NK-92 (cell line): ENCODE results near the gene DNAH3.
"Not testable (repeated sequence)": the region's sequence is repeated elsewhere in the genome, so short reads cannot be mapped to it uniquely, and the experiment has no call there.

Source experiments
- DNase-seq: peaks from one replicate; lab custom pipeline; 2025; ENCODE audit not compliant: unreplicated experiment; lab: John Stamatoyannopoulos, UW

Gene DNAH3

DNA sequence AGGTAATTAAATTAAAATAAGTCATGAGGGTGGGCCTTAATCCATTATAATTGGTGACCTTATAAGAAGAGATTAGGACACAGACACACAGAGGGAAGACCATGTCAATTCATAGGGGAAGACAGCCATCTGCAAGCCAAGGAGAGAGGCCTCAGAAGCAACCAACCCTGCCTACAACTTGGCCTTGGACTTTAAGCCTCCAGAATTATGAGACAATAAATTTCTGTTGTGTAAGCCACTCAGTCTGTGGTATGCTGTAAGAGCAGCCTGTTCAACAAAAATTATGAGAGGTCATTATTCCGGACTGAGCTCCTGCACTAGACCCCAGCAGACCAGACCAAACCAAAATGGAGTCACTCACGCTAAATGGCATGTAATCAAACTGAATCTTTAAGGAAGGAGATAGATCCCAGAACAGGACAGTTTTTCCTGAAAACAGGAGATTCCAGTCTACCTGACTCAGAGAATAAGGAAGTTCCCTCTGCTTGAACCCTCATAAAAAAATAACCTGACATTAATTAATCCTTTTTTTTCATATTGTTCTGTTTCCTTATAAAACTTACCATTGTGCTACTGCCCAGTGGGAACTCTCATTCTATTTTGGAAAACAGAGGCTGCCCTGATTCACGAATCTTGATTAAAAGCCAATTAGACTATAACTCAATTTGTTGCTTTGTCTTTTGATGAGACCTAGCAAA is 74.3 kb downstream of the DNAH3 start:
- no peak for DNase-seq

DNA sequence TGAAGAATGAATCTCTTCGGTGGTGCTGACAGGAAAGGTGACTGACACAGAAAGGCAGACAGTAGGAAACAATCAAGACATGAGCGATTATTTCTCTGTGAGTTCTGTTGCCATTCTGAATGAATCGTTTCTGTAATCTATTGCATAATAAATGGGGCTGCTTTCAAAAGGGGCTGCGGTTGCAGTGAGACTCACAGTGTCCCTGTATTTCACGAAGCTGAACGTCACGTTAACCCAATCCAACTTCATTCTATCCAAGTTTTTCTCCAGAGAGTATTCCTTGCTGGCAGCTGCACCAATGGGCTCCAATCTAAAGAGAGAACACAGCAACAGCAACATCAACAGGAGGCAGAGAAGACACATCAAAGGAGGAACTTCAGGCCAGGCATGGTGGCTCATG is 75.4 kb downstream of the DNAH3 start:
- DNase-seq = no peak

DNA sequence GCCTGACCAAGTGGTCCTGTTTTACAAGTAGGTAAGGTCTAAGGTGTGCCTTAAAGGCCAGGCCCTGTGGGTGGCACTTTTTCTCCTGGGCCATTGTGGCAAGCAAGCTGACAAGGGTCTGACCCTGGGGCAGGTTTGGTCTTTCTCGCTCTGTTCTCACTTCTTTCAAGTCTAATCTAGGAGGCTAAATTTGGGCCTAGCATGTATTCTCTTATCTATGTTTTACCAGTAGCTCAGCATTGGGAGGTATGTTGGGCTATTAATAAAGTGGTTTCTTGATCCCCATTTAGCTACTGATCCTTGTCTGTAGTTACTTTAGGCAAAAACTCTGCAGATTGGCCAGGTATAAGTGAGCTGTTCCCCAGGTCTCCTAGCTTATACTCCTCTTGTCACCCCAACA is 77.7 kb downstream of the DNAH3 start:
- DNase-seq = no peak

DNA sequence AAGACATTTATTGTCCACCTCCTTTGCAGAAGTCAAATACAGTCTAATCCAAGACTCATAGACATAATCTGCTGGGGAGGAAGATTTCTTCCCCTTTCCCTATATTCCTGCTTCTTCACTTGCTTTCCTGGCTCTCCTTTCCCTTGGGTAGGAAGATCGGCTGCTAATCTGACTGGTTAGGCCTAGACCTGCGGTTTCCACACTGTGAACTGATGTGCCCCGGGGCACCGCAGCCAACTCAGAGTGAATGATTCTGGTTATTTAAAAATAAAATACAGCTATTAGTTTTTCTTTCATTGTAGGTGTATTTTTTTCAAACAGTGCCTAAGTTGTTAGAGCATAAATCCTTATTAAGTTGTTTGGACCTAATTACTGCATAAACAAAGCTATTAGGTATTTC is 78.9 kb downstream of the DNAH3 start:
- DNase-seq = no peak

DNA sequence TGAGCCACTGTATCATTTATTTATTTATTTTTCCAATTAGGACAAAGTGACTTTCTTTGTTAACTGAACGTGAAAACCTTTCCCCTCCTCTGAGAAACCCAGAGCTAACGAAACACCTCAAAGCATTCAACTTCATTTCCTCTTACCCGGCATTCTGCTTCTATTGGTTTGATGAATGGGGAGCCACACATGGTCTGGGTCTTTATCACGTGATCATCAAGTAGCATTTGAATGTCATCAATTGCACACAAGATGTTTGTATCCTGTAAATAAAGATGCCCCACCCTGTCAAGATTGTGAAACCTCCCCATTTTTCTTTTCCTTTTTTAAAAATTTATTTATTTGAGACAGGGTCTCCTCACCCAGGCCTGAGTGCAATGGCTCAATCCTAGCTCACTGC is 80.1 kb downstream of the DNAH3 start:
- DNase-seq = no peak

DNA sequence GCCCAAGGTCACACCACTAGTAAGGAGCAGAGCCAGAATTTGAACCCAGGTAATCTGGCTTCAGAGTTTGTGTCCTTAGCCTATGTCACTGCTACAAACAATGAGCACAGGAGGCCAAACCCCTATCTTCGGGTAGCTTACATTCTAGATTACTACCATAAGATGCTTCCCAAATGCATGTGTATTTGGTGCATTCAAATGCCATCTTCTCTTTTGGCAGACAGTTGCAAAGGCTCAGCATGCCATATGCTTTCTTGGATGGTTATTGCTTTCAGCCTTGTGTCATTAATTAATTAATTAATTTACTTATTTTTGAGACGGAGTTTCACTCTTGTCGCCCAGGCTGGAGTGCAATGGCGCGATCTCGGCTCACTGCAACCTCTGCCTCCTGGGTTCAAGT is 80.7 kb downstream of the DNAH3 start:
- no peak for DNase-seq

DNA sequence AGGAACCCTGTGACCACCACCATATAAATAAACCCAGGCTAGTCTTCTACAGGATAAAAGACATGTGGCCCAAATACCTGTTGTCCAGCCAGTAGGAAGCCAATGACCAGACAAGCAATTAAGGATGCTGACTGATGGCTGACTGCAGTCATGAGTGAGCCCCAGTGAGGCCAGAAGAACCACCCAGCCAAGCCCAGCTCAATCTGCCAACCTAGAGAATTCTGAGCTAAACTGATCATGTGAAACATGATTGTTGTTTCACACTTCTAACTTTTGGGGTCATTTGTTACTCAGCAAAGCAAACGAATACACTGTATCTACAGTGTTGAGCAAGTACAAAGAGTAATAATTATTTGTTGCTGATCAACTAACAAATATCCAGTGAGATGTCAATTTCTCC is 86.4 kb downstream of the DNAH3 start:
- DNase-seq = no peak

DNA sequence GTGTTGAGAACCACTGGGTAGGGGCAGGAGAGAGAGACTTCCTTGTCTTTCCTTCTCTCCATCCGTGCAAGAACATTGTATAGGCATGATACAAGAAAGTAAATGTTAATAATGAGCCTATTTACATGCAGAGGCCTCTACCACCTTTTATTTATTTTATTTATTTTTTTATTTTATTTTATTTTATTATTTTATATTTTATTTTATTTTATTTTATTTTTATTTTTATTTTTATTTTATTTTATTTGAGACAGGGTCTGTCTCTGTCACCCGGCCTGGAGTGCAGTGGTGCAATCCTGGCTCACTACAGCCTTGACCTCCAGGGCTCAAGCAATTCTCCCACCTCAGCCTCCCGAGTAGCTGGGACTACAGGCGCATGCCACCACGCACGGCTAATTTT is 87.3 kb downstream of the DNAH3 start:
- DNase-seq = not testable (repeated sequence)

DNA sequence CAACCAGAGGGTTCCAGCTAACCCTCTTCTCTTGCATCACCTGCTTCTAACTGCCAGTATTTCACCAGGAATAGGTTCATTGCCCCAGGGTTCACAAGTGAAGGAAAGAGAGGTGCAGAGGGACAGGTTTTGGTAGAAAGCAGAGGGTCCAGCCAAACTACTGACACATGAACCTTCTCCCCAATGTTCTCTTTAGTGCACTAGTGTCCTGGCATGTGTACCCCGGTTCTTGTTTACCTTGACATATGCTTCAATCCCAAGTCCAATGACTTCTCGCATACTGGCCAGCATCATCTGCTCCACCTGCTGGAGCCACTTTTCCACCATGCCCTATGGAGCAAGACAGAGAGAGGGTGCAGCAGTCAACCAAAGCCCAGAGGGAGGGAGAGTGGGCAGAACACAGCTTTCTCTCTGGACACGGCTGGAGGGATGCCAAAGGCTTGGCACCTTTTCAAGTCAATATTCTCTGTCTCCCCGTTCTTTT is 90.6 kb downstream of the DNAH3 start:
- no peak for DNase-seq

DNA sequence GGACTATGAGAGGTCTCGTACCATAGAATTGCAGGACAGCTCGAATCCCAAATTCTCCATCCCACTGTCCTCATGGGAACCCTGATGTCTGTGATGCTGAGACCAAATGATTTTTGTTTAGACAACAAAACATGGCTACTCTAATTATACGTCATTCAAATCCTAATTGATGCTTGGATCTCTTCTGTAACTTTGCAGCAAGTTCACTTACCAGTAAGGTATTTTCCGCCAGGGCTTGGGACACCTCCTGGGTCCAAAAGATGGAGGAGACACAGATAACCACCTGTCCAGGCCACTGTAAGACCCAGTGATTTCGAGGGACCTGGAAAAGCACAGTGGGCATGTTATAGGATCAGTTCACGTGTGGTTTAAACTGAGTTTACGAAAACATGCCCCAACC is 92.8 kb downstream of the DNAH3 start:
- DNase-seq = no peak

DNA sequence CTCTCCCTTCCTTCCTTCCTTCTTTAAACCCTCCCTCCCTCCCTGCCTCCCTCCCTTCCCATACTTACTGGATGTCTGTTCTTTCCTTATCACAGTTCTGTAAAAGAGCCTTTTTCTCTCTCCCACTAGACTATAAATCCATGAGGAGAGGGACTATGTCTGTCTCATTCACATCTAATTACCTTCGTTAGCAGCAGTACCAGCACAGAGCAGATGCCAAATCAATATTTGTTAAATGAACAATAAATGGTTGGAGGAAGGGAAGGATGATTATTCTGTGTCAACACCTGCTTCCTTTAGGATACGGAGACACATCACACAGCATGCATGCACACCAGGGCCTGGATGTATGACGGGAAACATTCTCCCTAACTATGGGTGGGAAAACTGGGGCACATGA is 94.2 kb downstream of the DNAH3 start:
- no peak for DNase-seq

DNA sequence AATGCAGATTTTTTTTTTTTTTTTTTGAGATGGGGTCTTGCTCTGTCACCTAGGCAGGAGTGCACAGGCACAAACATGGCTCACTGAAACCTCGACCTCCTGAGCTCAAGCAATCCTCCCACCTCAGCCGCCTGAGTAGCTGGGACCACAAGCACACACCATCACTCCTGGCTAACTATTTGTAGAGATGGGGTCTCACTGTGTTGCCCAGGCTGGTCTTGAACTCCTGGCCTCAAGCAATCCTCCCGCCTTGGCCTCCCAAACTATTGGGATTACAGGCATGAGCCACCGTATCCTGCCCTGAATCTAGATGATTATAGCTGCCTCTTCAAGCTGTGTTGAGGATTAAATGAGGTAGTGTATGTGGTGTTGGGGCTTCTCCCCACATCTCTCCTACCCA is 94.9 kb downstream of the DNAH3 start:
- DNase-seq = not testable (repeated sequence)

DNA sequence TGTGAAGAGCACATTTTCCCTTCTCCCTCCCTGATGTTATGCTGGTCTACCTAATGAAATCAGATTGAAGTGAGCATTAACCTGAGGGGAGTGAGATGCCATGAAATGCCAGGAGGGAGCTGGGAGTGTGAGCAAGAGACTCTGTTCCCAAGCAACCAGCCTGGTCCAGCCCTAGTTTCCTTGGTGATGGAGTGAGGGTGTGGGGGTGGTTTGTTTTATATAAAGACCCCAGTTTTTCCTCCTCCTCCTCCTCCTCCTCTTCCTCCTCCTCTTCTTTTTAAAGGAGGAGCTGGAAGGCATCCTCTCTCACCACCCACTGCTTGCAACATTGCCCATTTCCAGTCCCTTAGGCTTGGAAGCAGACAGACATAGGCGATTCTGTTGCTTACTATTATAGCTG is 97.1 kb downstream of the DNAH3 start:
- DNase-seq = no peak

DNA sequence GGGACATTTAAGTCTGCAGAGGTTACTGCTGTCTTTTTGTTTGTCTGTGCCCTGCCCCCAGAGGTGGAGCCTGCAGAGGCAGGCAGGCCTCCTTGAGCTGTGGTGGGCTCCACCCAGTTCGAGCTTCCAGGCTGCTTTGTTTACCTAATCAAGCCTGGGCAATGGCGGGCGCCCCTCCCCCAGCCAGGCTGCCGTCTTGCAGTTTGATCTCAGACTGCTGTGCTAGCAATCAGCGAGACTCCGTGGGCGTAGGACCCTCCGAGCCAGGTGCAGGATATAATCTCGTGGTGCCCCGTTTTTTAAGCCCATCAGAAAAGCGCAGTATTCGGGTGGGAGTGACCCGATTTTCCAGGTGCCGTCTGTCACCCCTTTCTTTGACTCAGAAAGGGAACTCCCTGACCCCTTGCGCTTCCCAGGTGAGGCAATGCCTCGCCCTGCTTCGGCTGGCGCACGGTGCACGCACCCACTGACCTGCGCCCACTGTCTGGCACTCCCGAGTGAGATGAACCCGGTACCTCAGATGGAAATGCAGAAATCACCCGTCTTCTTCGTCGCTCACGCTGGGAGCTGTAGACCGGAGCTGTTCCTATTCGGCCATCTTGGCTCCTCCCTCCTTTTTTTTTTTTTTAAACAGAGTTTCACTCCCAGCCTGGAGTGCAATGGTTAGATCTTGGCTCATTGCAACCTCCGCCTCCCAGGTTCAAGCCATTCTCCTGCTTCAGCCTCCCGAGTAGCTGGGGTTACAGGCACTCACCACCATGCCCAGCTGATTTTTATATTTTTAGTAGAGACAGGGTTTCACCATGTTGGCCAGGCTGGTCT is 102.3 kb downstream of the DNAH3 start:
- not testable (repeated sequence) for DNase-seq

DNA sequence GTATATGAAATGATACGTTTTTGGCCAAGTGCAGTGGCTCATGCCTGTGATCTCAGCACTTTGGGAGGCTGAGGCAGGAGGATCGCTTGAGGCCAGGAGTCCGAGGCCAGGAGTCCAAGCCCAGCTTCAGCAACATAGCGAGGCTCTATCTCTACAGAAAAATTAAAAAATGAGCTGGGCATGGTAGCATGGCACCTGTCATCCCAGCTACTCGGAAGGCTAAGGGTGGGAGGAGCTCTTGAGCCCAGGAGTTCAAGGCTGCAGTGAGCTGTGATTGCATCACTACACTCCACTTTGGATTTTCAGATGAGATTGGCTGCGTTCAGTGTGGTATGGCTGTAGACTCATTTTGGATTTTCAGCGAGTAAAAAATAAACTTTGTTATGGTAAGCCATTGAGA is 112.4 kb downstream of the DNAH3 start:
- no peak for DNase-seq

DNA sequence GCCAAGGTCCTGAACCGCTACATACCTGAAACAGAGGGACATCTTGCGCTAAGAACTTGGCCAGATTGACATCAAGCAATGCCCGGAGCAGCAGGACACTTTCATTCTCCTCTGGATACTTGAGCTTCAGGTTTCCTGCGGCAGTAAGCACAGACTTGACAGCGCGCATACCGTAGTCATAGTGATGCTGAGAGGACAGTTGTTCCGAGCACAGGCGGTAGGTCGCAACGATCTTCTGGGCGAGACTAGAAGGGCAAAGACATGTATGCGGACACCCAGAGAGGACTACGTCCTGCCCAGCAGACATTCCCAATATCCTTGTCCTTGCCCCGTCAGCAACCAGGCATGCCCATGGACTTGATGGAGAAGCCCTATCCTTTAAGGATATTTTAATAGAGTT is 112.9 kb downstream of the DNAH3 start:
- no peak for DNase-seq

DNA sequence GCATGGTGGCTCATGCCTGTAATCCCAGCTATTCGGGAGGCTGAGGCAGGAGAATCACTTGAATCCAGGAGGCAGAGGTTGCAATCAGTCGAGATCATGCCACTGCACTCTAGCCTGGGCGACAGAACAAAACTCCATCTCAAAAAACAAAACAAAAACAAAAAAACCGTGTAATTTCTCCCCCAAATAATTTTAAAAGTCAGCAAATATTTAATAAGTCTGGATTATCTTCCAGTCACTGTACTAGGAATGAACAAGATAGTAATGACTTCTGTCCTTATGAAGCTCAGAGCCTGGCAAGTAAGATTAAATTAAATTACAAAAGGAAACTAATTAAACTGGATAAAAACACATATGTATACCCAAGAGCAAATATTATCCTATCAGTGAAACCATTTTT is 113.5 kb downstream of the DNAH3 start:
- no peak for DNase-seq

DNA sequence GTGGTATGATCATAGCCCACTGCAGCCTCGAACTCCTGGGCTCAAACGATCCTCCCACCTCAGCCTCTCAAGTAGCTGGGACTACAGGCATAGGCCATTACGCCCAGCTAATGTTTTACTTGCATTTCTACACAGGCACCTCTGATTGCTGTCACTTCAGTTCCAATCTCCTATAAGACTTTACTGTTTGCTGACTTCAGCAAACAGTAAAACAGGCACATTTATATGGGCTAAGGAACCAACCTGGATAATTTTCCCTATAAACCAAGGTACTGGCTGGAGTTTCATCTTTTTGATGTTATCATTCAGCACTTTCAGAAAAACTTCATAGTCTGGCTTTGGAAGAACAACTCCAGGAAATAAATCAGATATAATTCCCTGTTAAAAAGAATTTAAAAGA is 114.2 kb downstream of the DNAH3 start:
- DNase-seq = no peak

DNA sequence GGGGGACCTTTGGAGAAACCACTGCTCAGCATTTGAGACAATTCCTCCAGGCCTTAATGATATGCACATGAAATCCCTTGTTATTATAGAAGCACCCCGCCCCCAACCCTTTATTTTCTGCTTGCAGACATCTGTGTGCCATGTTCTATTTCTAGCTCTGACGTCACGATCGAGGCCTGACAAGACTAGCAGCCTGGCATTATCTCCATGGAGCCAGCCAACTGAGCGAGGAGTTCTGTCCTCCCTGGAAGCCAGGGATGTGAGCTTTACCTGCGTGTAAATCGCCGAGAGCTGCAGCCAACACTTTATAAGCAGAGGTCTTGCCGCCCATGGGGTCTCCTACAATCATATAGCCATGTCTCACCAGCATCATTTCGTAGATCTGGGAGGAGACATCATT is 116.9 kb downstream of the DNAH3 start:
- DNase-seq = no peak

DNA sequence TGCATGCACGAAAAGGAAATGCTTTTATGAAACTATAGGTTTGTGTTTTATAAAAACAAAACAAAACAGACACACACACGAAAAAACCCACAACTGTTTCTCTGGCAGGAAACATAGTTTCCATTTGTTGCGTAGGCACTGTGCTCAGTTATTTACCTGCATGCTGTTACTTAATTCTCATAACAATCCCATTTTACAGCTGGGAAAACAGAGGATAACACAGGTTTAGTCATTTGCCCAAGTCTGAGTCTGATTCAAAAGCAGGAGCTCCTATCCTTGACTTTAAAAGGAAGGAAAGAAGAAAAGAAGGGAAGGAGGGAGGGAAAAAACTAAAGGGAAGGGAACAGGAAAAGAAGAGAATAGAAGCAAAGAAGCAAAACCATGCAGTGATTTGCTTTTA is 117.4 kb downstream of the DNAH3 start:
- DNase-seq = no peak

DNA sequence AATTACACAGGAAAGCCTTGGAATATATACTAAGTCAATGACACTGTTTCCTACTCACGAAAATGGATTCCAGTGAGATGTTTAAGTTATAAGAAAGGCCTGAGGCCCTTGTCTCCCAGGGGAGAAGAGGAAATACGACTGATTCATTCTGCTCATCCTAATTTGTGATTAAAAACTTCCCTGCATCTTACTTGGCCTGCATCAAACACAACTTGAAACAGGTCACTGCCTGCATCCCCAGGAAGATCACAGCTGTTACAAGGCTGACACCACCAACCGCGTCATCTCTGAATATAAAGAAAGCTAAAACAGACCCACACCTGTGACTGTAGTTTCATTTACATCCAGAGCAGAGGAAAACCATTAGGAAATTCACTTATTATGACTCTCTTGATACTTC is 121.9 kb downstream of the DNAH3 start:
- DNase-seq = no peak

DNA sequence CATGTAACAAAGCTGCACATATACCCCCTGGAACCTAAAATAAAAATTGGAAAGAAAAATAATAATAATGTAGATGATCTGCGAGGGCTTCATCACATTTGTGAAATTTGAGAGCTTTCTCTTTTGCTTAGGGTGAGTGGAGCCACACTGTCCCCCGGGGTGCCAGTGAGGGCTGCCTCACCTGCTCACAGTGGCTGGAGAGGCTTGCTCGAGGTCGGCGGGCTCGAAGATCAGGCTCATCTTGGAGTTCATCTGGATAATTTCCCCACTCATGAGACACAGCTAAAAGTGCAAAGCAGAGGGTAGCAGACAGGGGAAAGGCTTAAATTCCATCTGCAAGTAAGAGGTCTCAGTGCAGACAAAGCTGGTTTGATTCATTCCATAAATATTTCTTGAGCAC is 123.8 kb downstream of the DNAH3 start:
- no peak for DNase-seq
